WTC11 (cell line): ENCODE results near the gene ARMCX2. TPM values are rescaled to one million over a fixed set of nuclear protein-coding genes. Genes with fewer than 3 reads are reported as not detected.

ENCODE experiments used
- ATAC-seq: fragments of 200-7000 bp; cut with Tn5 transposase; 2 replicates; pipeline ENCODE4 v1.10.0; 2021; ENCODE audit warnings: mild to moderate bottlenecking, moderate library complexity
- CTCF ChIA-PET: fragments of 300-600 bp; sonication (Branson Sonifier 250); formaldehyde crosslinking; loops from one replicate; lab custom pipeline; 2021; ENCODE audit warnings: antibody characterized with exemption; lab: Charles Lee
- POLR2A ChIA-PET: fragments of 350-600 bp; sonication (Branson Sonifier 250); formaldehyde crosslinking; loops from one replicate; lab custom pipeline; 2021; ENCODE audit warnings: antibody characterized with exemption; lab: Charles Lee
- DNase-seq: peaks from one replicate; pipeline ENCODE4 v3.0.0; 2021; ENCODE audit warnings: low spot score
- H3K27ac Mint-ChIP-seq: 2 replicates; pipeline ENCODE4 v1.8.0; 2021; ENCODE audit warnings: mixed read lengths
- H3K27me3 Mint-ChIP-seq: 2 replicates; pipeline ENCODE4 v1.8.0; 2021; ENCODE audit warnings: low read depth, mild to moderate bottlenecking, moderate library complexity, mixed read lengths
- H3K36me3 Mint-ChIP-seq: 2 replicates; pipeline ENCODE4 v1.8.0; 2021; ENCODE audit warnings: mixed read lengths
- H3K4me1 Mint-ChIP-seq: 2 replicates; pipeline ENCODE4 v1.8.0; 2022; ENCODE audit warnings: mixed read lengths
- H3K4me3 Mint-ChIP-seq: 2 replicates; pipeline ENCODE4 v1.8.0; 2021; ENCODE audit warnings: mild to moderate bottlenecking, moderate library complexity, mixed read lengths
- H3K9me3 Mint-ChIP-seq: 2 replicates; pipeline ENCODE4 v1.8.0; 2021; ENCODE audit warnings: mixed read lengths
- ATF2 ChIP-seq: sonication (generic); formaldehyde crosslinking; IDR thresholded peaks from 2 replicates; pipeline ENCODE4 v1.8.1; 2022; ENCODE audit warnings: low read depth, missing genetic modification reagents, borderline replicate concordance
- CREB1 ChIP-seq: sonication (generic); formaldehyde crosslinking; IDR thresholded peaks from 2 replicates; pipeline ENCODE4 v1.8.0; 2023; ENCODE audit warnings: mild to moderate bottlenecking, missing genetic modification reagents
- EMX1 ChIP-seq: fragments of 250-450 bp; sonication (Bioruptor Pico); IDR thresholded peaks from 2 replicates; pipeline ENCODE4 v1.8.0; 2021; ENCODE audit warnings: mild to moderate bottlenecking
- ETV6 ChIP-seq: sonication (generic); formaldehyde crosslinking; IDR thresholded peaks from 2 replicates; pipeline ENCODE4 v1.8.1; 2022; ENCODE audit warnings: mild to moderate bottlenecking, missing genetic modification reagents
- GABPB1 ChIP-seq: sonication (generic); formaldehyde crosslinking; IDR thresholded peaks from 2 replicates; pipeline ENCODE4 v1.8.1; 2023; ENCODE audit warnings: mild to moderate bottlenecking, missing genetic modification reagents
- GRHL2 ChIP-seq: fragments of 250-450 bp; sonication (Bioruptor Pico); IDR thresholded peaks from 2 replicates; pipeline ENCODE4 v1.8.0; 2022; ENCODE audit warnings: mild to moderate bottlenecking, moderate library complexity; ENCODE audit not compliant: insufficient replicate concordance, severe bottlenecking
- HMGXB4 ChIP-seq: sonication (generic); formaldehyde crosslinking; IDR thresholded peaks from 2 replicates; pipeline ENCODE4 v1.8.1; 2023; ENCODE audit warnings: mild to moderate bottlenecking, moderate library complexity, missing genetic modification reagents
- IRF1 ChIP-seq: sonication (generic); formaldehyde crosslinking; IDR thresholded peaks from 2 replicates; pipeline ENCODE4 v1.8.0; 2023; ENCODE audit warnings: missing genetic modification reagents
- NFATC4 ChIP-seq: fragments of 250-450 bp; sonication (Bioruptor Pico); IDR thresholded peaks from 2 replicates; pipeline ENCODE4 v1.9.0; 2021; ENCODE audit warnings: mild to moderate bottlenecking
- NR1H2 ChIP-seq: sonication (generic); formaldehyde crosslinking; IDR thresholded peaks from 2 replicates; pipeline ENCODE4 v1.9.0; 2021; ENCODE audit warnings: mild to moderate bottlenecking, moderate library complexity, missing genetic modification reagents
- NR3C1 ChIP-seq: sonication (generic); formaldehyde crosslinking; conservative IDR thresholded peaks from 2 replicates; pipeline ENCODE4 v1.8.1; 2023; ENCODE audit warnings: low read depth, mild to moderate bottlenecking, missing genetic modification reagents
- PREB ChIP-seq: sonication (generic); formaldehyde crosslinking; IDR thresholded peaks from 2 replicates; pipeline ENCODE4 v1.8.1; 2022; ENCODE audit warnings: mild to moderate bottlenecking, missing genetic modification reagents, moderate library complexity, borderline replicate concordance
- RELA ChIP-seq: sonication (generic); formaldehyde crosslinking; IDR thresholded peaks from 2 replicates; pipeline ENCODE4 v1.8.1; 2022; ENCODE audit warnings: missing genetic modification reagents, mild to moderate bottlenecking, borderline replicate concordance
- SMAD4 ChIP-seq: sonication (generic); formaldehyde crosslinking; IDR thresholded peaks from 2 replicates; pipeline ENCODE4 v1.8.0; 2022; ENCODE audit warnings: mild to moderate bottlenecking, missing genetic modification reagents
- SOX15 ChIP-seq: fragments of 250-450 bp; sonication (Bioruptor Pico); IDR thresholded peaks from 2 replicates; pipeline ENCODE4 v1.9.0; 2021; ENCODE audit warnings: mild to moderate bottlenecking
- TEAD1 ChIP-seq: sonication (generic); formaldehyde crosslinking; IDR thresholded peaks from 2 replicates; pipeline ENCODE4 v1.8.0; 2022; ENCODE audit warnings: mild to moderate bottlenecking, missing genetic modification reagents
- TP53 ChIP-seq: sonication (generic); formaldehyde crosslinking; IDR thresholded peaks from 2 replicates; pipeline ENCODE4 v1.8.1; 2023; ENCODE audit warnings: mild to moderate bottlenecking, missing genetic modification reagents
- ZMAT4 ChIP-seq: fragments of 250-450 bp; sonication (Bioruptor Pico); IDR thresholded peaks from 2 replicates; pipeline ENCODE4 v1.9.0; 2021; ENCODE audit warnings: mild to moderate bottlenecking
- ZNF121 ChIP-seq: sonication (generic); formaldehyde crosslinking; IDR thresholded peaks from 2 replicates; pipeline ENCODE4 v1.8.0; 2023; ENCODE audit warnings: missing genetic modification reagents
- ZNF425 ChIP-seq: fragments of 250-450 bp; sonication (Bioruptor Pico); conservative IDR thresholded peaks from 2 replicates; pipeline ENCODE4 v1.9.0; 2021; ENCODE audit warnings: mild to moderate bottlenecking
- ZNF532 ChIP-seq: fragments of 250-450 bp; sonication (Bioruptor Pico); IDR thresholded peaks from 2 replicates; pipeline ENCODE4 v1.9.0; 2021; ENCODE audit warnings: mild to moderate bottlenecking, borderline replicate concordance
- ZNF671 ChIP-seq: fragments of 250-450 bp; sonication (Bioruptor Pico); IDR thresholded peaks from 2 replicates; pipeline ENCODE4 v1.8.0; 2021; ENCODE audit warnings: mild to moderate bottlenecking
- ZSCAN18 ChIP-seq: fragments of 250-450 bp; sonication (Bioruptor Pico); IDR thresholded peaks from 2 replicates; pipeline ENCODE4 v2.1.2; 2022; ENCODE audit warnings: mild to moderate bottlenecking, moderate library complexity
- total RNA-seq: library from RNA; stranded (reverse); gene quantifications from 3 replicates; pipeline ENCODE4 v1.2.3, GENCODE V29; 2021

The ARMCX2 gene
- total RNA-seq, 1 experiment from 2014 or later, result 108 TPM

GRCh38 chrX:101642093-101642492 lies 17.6 kb downstream of the ARMCX2 start:
- no peaks in the 10 kb centered on the region for H3K4me1 Mint-ChIP-seq
- POLR2A ChIA-PET, result no interaction called here
- CTCF ChIA-PET, result no interaction called here
- H3K36me3 Mint-ChIP-seq, result no peaks in the 10 kb centered on the region
- no peaks in the 10 kb centered on the region for H3K9me3 Mint-ChIP-seq
- no peaks in the 10 kb centered on the region for H3K27me3 Mint-ChIP-seq
- H3K27ac Mint-ChIP-seq, result no peak overlapping the region
- no peak overlapping the region for H3K4me3 Mint-ChIP-seq
- ATAC-seq (no peak), DNase-seq (no peak)
- TF ChIP-seq ZNF532 (CRISPR knock-in tag) (no peak), TEAD1 (CRISPR knock-in tag) (no peak), NFATC4 (CRISPR knock-in tag) (no peak), ZNF425 (CRISPR knock-in tag) (no peak), EMX1 (CRISPR knock-in tag) (no peak), ZNF121 (CRISPR knock-in tag) (no peak)

GRCh38 chrX:101639583-101639982 lies 20.1 kb downstream of the ARMCX2 start:
- no peak overlapping the region for H3K4me3 Mint-ChIP-seq
- ChIA-PET CTCF (no interaction called here), POLR2A (no interaction called here)
- H3K27me3 Mint-ChIP-seq, result no peaks in the 10 kb centered on the region
- DNase-seq, result no peak
- H3K4me1 Mint-ChIP-seq, result no peaks in the 10 kb centered on the region
- no peak overlapping the region for H3K27ac Mint-ChIP-seq
- ATAC-seq, result no peak
- H3K9me3 Mint-ChIP-seq, result no peaks in the 10 kb centered on the region
- no peaks in the 10 kb centered on the region for H3K36me3 Mint-ChIP-seq
- TF ChIP-seq HMGXB4 (CRISPR knock-in tag) (no peak), ZMAT4 (no peak), SMAD4 (no peak), TP53 (CRISPR knock-in tag) (no peak), GRHL2 (CRISPR knock-in tag) (no peak), ETV6 (CRISPR knock-in tag) (no peak), RELA (CRISPR knock-in tag) (no peak), NFATC4 (CRISPR knock-in tag) (no peak), NR3C1 (CRISPR knock-in tag) (no peak), NR1H2 (CRISPR knock-in tag) (no peak), GABPB1 (CRISPR knock-in tag) (no peak), ZNF671 (CRISPR knock-in tag) (no peak), SOX15 (no peak), ATF2 (CRISPR knock-in tag) (no peak), CREB1 (no peak), TEAD1 (CRISPR knock-in tag) (no peak), PREB (CRISPR knock-in tag) (no peak), ZSCAN18 (CRISPR knock-in tag) (no peak), IRF1 (CRISPR knock-in tag) (no peak)
